Activated T-cell treated with anti-CD3 and anti-CD28 coated beads, Interleukin-2, amount 50 U/mL, for 48 hours (primary cell): ENCODE results near the gene HEG1.

ENCODE experiments used
- DNase-seq, 2 experiments: peaks; one replicate each; pipeline ENCODE4 v3.0.0-alpha.2; 2020

The HEG1 gene

DNA sequence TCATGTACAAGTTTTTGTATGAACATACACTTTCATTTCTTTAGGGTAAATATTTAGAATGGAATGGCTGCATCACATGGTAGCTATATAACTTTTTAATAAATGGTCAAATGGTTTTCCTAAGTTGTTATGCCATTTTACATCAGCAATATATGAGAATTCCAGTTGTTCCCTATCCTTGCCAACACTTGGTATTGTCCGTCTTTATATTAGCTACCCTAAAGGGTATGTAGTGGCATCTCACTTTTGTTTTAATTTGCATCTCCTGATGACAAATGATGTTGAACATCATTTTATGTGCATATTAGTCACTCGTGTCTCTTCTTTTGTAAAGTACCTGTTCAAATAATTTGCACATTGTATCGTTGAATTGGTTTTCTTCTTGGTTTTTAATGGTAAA is 118.7 kb downstream of the HEG1 start:
- no peak for DNase-seq

DNA sequence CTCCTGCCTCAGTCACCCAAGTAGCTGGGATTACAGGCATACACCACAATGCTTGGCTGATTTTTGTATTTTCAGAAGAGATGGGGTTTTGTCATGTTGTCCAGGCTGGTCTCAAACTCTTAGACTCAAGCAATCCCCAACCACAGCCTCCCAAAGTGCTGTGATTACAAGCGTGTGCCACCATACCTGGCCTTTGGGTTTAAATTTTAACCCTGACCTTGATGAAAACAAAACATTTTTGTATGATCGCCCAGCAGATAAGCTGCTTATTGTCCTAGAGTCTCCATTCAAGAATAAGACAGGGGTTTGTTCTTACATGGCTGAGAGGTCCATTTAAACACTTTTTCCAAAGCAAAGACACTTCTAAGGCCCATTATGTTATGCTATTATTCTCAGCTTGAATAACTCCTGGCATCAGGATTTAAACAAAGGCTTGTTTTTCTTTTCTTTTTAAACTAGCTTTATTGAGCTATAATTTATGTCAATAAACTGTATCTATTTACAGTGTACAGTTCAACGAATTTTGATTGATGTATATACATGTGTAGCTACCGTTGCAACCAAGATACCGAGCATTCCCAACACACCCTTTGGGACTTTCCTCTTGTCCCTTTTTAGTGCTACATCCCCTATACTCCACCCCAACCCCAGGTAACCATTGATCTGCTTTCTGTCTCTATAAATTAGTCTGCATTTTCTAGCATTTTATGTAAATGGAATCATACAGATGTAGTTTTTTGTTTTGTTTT is 119.8 kb downstream of the HEG1 start:
- DNase-seq: no peak

DNA sequence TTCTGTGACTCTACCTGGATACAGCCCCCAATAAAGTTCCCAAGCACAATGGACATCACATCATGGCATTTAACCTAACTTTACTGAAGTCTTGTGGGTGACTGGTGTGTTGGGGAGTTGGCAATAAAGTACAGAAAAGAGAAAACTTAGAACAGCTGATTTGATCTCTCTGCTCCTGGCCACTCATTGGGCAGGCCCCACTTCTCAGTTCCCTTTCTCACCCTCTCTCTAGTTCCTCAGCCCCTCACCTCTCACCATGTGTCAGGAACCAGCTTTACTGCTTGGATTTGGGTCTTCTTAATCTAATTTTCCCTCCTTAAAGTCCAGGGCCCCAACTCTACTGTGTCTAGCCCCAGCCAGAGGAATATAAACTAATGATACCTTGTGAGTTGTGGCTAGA is 120.5 kb downstream of the HEG1 start:
- no peak for DNase-seq

DNA sequence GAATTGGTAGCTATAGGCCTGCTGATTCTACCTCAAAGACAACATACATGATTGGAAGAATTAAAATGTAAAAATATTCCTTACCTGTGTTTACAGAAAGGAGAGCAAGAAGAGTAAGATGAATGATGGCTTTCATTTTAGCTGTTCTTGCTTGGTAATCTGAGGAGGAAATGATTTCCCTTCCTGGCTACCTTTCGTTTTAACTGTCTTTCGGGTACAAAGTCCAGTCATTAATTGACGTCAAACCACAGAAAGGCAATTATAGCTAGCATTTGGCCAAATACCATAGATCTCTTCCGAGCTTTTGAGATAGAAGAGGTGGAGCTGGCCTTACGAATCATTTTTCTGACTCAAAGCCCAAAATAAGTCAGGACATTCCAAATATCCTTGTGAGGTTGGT is 121.2 kb downstream of the HEG1 start, which contains the start of gene MUC13:
TSS of gene MUC13 (minus strand) at position 175 of the 400 bp plus-strand sequence. CDS start at position 136, 39 bp downstream.
- no peak for DNase-seq

DNA sequence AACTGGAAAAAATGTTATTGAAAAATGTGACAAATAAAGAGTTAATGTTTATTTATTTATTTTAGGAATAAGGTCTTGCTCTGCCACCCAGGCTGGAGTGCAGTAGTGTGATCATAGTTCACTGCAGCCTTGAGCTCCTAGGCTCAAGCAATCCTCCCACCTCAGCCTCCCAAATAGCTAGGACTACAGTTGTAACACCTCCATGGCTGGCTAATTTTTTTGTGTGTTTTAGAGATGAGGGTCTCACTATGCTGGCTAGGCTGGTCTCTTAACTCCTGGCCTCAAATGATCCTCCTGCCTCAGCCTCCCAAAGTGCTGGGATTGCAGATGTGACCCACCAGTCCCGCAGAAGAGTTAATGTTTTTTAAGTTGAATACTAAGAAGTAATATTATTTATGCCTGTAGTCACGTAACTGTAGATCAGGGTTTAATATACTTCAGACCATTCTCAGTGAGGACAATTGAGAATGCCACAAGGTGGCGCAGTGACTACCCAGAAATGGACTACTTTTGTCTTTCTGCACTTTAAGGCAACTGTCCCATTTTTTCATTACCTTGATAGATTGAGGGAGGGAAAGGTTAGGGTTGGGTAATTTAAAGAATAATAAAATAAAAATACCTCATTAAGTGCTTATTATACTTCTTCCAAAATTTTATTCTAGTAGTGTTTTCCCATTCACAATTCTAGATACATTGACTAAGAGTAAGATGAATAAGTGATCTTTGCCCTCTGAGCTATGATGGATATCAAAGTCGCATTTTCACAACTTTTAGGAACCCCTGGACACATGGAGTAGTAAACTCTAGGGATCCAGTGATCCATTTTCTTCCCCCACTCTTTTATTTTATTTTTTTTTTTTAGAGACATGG is 127.2 kb downstream of the HEG1 start:
- DNase-seq: peak; percentile 67 to 69

DNA sequence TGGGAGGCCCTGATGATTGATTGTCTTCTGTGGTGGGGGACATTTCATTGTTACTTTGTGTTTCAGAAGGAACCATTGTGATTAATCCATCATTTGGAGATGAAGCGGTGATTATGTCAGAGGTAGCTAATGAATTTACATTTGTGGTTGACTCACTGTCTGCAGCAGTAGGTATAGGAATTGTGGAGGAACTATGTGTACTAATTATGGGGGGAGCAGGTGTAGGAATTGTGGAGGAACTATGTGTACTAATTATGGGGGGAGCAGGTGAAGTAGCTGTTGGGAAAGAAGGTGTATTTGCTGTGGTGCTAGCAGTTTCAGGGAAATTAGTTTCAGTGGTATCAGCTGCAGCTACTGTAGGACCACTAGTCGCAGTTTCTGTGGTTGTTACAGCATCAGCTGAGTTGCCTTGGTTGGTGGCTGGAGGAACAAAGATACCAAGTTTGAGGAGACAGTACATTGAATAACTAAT is 128.2 kb downstream of the HEG1 start:
- no peak for DNase-seq

DNA sequence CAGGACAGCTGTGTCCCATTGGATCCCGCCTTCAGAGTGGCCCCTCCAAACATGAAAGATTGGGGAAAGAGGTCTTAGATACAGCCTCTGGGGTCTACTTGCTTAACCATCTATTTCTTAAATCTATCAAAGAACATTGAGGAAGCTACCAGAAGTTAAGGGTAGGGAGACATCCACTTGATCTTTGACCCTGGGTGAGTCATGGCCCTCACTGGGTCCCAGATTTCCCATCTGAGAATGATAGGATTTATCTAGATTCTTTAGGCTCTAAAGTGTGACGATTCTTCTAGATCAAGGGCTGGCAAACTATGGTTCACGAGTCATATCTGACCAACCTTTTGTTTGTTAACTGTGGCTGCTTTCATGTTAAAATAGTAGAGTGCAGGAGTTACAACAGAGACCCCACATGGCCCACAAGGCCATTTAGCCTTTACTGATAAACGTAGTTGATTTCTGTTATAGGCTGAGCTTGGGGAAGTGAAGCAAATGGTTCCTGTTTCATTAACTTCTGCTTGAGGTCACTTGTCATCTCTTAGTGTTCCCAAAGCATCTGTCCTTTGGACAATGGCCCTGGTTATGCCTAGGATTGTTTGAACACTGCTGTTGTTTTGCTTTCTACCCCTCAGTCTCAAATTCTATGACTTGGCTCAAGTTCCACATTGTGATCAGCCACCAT is 129.2 kb downstream of the HEG1 start:
- no peak for DNase-seq

DNA sequence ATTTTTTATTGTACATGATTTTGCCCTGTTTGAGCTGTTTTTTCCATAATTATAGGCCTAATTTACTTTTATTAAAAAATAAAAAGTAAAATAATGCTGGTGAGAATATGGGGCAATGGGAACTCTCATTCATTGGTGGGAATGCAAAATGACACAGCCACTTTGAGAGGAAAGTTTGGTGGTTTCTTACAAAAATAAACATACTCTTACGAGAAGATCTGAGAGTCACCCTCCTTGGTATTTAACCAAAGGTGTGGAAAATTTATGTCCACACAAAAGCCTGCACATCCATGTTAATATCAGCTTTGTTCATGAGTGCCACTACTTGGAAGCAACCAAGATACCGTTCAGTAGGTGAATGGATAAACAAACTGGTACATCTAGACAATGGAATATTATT is 131.1 kb downstream of the HEG1 start:
- DNase-seq: no peak

DNA sequence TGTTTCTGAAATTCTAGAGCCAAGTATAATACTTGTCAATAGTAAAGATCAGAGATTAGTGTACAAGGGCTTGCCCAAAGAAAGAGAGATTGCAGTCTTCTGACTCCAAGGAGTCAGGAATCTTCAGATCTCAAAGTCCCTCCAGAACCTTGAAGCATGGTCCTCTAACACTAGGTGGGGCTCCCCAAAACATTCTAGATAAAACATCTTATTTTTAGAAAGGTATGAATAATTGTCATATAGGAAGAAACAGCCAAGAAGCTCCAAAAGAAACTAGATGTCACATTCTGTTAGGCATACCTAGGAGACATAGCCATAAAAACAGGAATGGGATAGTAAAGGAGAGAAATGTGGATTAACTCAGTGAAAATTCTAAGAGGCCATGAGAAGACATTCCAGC is 132.0 kb downstream of the HEG1 start:
- no peak for DNase-seq

DNA sequence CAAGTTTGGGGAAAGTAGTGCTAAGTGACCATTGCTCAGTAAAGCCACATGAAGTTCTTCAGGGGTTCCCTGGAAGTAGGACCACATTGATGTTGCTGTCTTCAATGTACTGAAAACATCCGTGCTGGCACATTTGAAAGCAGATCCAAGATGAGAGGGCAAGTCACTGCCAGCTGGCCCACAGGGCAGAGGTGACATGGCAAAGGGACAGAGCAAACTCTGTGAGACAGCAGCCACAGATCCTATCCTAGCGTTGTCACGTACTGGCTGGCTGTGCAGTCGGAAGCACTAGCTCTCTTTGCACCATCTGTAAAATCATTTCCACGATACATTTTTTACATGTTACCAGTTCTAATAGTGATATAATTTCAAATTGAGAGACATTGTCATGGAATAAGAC is 135.1 kb downstream of the HEG1 start:
- DNase-seq: no peak

DNA sequence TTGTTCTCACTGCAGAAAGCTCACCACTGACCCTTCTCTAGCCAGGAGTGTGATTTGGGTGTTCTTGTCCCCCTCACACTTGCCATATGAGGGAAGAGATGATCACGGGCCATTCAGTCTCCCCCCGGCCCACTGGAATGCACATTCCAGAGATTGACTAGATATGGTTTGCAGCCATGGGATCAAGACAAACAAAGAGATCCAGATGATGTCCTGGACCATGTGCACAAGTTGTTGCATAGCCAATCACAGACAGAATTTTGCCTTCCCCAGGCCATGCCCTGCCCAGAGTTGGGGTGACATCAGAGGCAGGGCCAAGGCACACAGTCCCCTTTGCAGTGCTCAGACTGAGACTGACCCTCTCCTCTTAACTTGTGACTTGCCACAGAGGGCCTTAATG is 136.0 kb downstream of the HEG1 start:
- DNase-seq: no peak

DNA sequence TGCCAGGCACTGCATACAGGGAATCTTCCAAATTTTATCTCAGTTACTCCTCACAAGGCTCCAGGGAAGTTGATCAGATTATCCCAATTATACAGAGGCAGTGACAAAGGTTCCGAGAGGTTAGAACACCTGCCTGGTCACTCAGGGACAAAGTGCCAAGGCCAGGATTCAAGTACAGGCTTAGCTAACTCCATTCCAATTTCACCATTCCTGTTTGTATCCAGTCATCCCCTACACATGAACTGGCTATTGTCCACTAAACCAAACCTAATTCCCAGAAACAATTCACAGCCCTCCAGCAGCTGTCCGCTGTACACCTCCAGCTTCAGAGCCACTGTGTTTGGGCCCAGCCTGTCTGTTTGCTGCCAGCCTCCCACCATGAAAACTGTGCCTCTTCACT is 137.3 kb downstream of the HEG1 start:
- DNase-seq: no peak

DNA sequence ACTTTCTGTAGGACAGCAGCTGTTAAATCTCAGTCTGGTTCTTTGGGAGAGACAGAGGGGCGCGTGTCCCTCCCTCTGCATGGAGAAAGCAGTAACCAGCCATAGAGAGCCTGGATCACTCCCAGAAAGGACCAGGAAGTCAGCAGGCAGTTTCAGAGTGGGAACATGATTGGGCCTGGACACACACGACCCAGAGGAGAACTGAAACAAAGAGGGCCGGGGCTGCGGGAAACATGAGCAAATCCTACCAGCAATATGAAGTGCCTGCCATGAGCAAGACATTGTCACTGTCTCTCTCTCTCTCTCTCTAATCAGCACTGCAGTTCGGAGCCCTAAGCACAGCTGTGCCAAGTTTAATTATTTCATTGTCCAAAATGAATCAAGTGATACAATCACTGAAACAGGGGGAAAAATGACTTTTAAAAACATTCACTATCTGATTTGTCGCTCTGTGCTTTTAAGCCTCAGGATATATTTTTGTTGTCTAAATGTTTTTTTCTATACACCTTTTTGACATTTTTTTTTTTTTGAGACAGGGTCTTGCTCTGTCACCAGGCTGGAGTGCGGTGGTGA is 138.9 kb downstream of the HEG1 start:
- DNase-seq: no peak
